Subcutaneous adipose tissue (tissue), 4 donors: Measurements from ENCODE around the gene RFC3. TPM values are rescaled to one million over a fixed set of nuclear protein-coding genes. Genes with fewer than 3 reads are reported as not detected.

Experiments used
- total RNA-seq, 4 donors: library from RNA; depleted of rRNA; stranded (reverse); fragments of >200 nt; gene quantifications; one replicate each; pipeline ENCODE4 v1.1.0, GENCODE V29; 2016
- TF ChIP-seq, protein P1 (sequence below): fragments of 450-650 bp; IDR thresholded peaks from one replicate; pipeline ENCODE4 v1.5.1; 2016; ENCODE audit warnings: low read depth, mild to moderate bottlenecking, control low read depth, antibody characterized with exemption, moderate library complexity

Gene RFC3
- total RNA-seq, 4 donors from 2014 or later: 5.7 to 10.4 (median 8.0) TPM

DNA sequence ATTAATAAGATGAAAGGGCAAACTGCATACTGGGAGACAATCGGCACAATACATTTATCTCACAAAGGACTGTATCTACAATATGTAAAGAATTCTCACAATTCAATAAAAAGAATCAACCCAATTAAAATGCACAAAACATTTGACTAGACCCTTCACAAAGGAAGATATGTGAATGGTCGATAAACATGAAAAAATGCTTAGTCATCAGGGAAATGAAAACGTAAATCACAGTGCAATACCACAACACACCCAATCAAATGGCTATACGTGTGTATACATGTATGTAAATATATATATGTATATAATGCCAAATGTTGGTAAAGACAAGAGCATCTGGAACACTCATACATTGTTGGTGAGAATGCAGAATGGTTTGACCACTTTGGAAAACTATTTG lies 21.9 kb upstream of the RFC3 start:
- TF ChIP-seq, protein P1, sequence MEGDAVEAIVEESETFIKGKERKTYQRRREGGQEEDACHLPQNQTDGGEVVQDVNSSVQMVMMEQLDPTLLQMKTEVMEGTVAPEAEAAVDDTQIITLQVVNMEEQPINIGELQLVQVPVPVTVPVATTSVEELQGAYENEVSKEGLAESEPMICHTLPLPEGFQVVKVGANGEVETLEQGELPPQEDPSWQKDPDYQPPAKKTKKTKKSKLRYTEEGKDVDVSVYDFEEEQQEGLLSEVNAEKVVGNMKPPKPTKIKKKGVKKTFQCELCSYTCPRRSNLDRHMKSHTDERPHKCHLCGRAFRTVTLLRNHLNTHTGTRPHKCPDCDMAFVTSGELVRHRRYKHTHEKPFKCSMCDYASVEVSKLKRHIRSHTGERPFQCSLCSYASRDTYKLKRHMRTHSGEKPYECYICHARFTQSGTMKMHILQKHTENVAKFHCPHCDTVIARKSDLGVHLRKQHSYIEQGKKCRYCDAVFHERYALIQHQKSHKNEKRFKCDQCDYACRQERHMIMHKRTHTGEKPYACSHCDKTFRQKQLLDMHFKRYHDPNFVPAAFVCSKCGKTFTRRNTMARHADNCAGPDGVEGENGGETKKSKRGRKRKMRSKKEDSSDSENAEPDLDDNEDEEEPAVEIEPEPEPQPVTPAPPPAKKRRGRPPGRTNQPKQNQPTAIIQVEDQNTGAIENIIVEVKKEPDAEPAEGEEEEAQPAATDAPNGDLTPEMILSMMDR: no peak

DNA sequence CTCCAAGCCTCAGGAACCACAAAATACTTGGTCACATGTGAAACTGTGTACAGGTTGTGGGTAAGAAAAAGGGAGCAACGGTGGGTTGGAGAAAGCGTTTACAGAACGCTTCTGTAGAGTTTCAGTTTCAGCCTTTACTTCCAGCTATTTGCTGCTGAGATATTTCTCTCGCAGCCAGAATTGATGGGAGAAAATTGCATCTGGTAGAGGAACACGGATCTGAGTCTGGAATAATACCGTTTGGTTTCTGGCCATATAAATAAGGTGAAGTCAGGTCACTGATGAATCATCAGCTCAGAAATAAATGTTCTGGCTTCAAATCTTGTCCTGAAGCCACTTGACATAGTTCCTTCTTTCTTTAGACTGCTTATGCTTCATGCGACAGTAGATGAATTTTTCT lies 20.3 kb upstream of the RFC3 start:
- TF ChIP-seq, protein P1: no peak

DNA sequence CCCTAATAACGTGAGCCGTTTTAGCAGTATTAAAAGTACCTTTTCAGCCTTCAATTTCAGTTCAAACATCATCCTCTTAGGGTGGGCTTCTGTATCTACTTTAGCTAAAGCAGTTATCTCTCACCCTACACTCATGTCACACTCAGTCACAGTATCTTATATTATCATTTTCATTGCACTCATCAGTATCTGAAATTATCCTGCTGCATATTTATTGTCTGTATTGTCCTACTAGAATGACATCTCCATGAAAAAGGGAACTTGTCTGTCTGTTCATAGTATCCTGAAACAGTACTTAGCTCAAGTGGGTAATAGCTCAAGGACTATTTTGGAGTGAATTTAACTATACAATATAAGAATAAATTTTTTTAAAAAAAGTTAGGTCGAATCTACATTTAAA lies 19.9 kb upstream of the RFC3 start:
- TF ChIP-seq, protein P1: no peak

DNA sequence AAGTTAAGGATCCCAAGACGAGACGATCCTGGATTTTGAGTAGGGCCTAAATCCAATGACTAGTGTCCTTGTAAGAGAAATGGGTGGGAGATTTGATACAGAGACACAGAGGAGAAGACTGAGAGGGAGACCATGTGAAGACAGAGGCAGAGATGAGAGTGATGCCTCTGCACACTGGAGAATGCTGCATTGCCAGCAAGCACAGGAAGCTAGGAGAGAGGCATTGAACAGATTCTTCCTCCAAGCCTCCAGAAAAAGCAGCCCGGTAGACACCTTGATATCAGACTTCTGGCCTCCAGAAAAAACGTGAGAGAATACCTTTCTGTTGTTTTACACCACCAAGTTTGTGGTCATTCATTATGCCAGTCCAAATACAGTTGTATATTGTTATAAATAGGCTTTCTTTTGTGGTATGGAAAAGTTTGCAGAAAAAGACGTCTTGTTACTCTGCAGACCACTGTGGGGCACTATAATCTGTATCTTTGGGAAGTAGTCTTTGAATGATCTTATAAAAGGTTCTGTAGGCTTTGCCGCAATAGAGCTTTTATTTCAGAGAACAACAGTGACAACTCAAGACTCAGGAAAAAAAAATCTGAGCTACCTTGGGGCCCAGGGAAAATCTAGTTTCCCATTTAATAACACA lies 17.9 kb upstream of the RFC3 start:
- TF ChIP-seq, protein P1: no peak

DNA sequence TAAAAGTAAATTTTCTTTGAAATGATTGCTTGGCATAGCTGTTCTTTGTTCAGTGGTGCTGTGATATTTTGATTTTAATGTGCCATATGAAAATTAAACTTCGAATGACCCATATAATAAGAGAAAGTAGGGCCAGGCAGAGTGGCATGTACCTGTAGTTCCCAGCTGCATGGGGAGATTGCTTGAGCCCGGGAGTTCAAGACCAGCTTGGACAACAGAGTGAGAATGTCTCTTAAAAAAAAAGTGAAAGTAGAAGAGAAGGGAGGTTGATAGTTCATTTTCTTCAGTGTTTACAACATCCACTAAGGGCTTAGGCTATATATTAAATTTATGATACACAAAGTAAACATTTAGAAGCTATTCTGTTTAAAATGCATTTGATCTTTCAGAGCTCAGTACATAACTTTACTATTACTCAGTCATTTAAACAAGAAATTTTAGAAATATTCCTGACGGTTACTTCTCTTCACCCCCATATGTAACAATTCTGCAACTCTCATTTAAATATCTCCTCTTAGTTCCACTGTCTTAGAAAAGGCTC lies 17.2 kb upstream of the RFC3 start:
- TF ChIP-seq, protein P1: no peak

DNA sequence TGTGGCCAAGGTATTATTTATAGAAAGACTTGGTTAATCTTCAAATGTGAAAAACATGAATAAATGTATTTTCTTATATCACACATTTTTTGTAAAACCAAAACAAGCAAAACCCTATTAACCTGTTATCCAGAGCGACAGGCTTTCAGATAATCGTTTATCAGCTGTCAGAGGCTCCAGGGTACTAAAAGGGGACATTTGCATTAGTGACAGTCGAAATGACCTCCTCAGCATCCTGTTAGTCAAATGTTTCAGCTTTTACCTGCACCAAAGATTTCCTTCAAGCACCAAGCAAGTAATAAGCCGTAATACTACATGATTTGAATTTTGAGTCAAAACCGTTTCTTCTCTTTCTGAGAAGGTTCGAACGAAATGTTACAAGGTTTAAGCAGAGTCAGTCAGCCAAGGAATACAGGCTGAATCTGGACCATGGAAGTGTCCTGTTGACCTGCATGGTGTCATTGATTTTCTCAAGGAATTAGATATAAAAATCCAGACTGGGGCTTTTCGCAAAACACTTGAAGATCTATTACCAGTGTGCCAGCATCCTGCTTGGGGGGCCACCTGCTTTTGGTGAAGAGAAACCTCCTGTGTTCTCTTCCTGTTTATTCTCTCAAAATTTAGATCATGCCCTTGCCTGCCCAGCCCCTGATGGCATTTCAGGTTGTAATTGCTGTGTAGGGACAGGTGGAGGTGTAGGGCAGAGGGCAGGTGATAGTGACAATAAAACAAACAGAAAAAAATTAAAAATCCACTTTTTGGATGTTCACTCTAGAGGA lies 11.3 kb upstream of the RFC3 start:
- TF ChIP-seq, protein P1: no peak

DNA sequence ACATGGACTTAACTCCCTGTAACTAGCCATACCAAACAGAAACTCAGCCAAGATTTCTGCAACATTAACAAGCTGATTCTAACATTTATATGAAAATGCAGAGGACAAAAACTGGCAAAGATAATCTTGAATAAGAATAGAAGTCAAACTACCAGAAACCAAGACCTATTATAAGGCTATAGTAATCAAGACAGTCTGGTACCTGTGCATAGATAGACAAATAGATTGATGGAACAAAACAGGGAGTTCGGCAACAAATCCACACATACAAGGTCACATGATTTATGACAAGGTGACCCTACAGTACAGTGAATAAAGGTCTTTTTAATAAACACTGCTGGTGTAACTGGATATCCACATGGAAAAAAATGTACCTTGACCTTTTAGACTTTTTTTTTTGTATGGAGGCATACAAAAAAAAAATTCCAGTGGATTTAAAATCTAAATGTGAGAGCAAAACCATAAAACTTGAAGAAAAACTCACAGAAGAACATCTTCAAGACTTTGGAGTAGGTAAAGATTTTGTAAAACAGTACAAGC lies 2.9 kb upstream of the RFC3 start:
- TF ChIP-seq, protein P1: no peak
